GM21360 (cell line): ENCODE measurements around the gene HYCC1.

Source experiments
- ATAC-seq: cut with Tn5 transposase; IDR thresholded peaks from one replicate; pipeline ENCODE4 v1.9.1; 2021; ENCODE audit warnings: mild to moderate bottlenecking, moderate library complexity; ENCODE audit not compliant: unreplicated experiment

The HYCC1 gene

DNA sequence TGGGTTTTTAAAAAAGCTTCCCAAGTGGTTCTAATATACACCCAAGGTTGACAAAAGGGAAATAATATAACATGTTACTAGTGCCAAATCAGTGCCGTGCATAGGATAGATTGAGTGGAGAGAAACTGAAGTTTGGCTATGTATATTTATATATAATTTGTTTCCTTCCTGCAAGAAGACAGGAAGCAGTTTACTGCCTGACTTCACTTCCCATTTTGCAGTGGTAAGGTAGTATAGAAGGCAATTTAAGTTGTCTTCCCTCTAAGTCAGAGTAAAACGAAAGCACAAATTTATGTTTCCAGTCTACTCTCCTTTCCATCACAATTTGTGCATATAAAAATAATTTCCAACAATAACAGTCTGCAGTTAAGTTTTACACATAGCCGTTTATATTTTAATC, 3.4 kb upstream of the HYCC1 start:
- ATAC-seq = no peak

DNA sequence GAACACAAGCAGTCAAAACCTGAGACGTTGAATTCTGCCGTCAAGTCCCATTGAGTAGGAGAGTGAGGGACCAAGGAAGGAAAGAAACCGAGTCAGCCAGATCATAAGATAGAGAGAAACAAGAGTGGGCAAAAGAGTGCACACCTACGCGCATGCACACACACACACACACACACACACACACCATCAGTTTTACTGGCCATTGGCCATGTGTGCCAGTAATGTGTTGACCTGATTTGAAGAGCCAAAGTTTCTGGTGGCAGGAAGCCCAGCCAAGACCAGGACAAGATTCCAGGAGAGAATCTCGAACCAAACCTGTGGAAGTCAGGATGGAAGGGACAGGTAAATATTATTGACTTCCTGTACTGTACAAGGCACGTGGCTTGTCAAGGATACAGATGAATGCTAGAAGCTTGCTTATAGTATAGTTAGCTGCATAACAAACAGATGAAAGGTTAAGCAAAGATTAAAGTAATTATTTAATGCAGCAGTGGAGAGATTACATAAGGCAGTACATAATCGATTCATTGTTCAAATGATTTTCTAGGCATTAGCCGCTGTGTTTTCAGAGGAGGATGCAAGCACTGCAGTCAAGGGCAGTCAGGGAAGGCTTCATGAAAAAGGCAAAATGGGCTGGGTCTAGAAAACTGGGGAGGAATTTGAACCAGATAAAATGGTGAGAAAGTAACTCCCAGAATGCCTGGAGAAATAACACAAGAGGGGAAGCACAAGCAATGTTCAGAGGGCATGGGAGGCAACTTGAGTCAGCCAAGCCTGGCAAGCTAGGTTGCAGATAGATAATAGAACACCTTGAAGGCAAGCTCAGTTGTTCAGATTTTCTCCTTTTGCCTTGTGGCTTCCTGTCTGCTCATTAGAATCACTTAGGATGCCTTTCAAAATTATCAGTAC, 2.7 kb upstream of the HYCC1 start:
- no peak for ATAC-seq

DNA sequence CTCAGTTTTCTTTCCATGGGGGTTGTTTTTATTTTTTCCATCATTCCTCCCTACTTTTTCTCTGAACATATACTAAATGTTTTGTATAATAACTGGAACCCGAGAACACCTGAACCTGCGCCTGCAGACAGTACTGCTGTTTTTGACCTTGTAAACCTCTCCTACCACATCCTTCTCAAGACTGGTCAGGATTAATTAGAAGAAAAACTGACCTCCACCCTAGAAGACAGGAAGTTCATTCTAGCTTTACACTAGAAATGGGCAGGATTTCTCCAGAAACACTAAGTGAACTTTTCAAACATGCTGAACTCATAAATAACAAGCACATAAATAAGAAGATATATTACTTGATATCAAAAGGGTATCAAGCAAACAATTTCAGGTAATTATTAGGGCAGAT, 751 bp upstream of the HYCC1 start:
- ATAC-seq = no peak

DNA sequence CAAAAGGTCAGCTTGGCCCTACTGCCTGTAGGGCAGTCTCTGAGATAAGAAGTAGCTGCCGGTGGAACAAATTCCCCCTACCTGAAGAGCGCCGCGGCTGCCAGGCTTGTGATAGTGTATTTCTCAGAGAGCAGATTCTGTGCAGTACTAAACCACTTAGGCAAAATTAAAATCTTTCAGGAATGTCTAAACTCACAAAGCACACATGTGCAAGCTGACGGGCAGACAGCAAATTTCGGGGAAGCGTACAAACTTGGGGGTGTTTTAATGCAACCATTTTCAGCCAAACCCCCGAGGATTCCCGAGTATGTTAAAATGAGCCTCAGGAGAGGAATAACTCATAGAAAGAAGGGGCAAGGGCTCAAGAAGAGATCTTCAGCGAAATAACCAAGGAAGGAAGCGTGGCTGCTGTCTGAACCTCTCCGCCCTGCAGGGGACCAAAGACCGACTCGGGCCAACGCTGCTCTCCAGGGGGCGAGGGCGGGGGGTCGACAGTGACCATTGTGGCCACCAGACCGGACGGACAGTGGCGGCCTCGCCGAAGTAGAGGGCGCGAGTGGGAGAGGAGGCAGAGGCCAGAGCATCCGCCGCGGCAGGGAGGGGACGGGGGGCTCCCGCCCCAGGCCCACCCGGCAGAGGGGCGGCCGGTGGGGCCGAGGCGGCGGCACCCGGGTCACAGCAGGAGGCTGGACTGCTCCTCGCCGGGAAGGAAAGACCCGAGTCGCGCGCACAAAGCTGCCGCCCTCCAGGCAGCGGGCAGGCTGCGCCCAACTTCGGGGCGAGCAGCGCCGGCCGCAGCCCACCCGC, 819 bp downstream of the HYCC1 start:
- peak; percentile 3 for ATAC-seq

DNA sequence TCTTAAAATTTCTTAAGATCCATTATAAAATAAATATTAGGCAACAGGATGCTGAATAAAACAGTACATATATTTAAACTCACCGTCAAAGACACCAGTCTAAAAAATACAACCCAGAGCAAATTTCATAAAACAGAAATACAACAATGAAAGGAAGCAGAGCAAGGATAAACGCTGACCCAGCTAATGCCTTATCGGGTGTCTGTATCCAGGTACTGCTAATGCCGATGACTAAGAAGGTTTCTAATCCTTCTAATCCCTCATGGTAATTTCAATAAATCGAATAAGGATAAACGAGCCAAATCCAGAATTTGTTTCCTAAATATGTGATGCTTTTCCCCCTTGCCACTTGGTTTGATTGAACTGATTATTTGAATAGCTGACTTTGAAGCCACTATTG, 1.7 kb downstream of the HYCC1 start:
- ATAC-seq = no peak

DNA sequence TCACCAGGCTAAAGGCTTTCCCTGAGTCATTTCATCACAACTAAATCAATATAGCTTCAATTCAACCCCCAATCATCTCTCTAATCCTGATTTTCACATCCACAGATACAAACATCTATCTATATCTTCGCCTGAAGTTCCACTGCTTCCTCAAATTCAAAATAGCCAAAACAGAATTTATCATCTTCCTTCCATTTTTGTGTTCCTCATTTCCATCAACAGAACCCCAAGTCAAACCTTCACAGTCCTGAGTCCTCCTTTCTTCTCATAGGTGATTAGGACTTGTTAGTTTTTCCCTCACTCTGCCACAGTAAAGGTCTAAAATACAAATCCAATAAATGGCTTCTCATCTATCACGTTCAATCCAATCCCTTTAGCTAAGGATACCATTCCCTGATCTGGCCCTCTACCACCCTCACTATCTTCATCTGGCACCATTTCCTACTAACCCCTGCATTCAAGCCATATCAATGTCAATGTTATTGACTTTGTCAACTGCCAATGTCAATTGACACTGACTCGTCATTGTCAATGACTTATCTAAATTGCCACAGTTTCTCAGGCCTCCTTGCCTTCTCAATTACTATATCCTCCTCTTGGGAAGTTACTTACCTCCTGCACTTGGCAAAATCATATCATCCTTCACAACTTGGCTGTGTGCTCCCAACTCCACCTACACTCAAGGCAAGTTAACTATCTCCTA, 2.6 kb downstream of the HYCC1 start:
- no peak for ATAC-seq

DNA sequence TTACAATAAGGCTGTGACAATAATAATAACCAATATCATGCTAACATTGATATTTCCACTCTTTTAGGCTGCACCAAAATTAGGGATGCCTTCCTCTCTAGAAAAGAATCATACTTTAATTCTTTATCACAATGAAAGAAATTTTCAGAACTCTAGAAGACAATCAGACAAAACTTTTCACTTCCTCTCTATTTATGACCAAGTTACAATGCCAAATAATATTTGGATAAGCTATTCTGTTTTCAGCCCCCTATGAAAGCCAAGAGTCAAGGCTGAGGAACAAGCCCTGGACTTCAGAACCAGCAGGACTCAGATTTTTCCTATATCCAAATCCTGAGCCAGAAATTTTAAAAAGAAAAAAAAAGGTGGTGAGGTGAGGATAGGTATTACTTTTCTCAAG, 4.6 kb downstream of the HYCC1 start:
- no peak for ATAC-seq

DNA sequence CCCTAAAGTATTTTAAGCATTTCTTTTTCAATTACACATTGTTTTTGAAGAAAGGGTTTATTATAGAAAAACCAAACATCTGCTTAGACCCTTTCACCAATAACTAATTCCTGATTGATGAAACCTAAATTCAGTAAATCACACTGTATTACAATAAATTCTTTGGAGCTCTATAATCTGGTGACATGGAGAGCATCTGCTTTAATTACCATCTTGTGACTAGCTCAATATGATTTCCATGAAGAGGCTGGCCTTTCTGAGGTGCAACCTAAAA, 9.7 kb downstream of the HYCC1 start:
- ATAC-seq = no peak

DNA sequence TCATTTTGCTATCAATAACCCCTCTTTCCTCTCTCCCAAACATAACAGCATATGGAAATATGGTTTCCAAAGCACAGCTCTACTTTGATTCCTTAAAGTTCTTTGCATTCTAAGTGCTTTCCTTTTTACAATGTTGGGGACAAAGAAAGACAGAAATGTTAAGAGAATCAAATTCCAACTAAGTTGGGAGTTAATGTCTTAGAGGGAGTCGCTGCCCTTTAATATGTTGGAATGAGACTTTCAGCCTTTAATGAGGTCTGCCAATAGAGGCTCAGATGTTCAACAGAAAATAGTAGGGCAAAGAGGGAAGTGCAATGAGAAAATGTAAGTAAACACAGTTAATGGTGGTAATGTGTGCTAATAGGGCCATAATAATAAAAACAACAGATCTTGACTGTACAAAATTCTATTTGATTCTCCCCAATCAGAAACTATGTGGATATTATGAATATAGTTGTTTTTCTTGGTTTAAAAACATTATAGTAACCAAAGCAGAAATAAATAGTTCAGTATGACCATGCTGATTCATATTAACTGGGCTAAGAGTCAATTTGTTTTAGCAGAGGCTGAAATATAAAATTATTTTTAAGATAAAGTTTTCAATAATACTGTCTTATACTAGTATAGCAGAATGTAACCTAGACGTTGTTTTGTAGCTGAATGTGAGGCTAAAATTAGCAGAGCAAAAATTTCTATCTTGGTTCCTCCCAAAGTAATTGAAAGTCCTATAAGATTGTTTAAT, 10.3 kb downstream of the HYCC1 start:
- ATAC-seq = no peak

DNA sequence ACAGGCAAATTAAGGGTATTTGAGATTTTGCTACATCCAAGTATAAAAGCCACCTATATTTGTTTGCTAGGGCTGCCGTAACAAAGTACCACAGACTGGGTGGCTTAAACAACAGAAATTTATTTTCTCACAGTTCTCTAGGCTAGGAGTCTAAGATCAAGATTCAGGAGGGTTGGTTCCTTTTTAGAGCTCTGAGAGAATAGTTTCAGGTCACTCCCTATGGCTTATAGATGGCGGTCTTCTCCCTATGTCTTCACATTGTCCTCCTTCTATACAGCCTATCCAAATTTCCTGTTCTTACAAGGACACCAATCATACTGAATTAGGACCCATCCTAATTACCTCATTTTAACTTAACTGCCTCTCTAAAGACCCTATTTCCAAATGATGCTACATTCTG, 11.2 kb downstream of the HYCC1 start:
- no peak for ATAC-seq

DNA sequence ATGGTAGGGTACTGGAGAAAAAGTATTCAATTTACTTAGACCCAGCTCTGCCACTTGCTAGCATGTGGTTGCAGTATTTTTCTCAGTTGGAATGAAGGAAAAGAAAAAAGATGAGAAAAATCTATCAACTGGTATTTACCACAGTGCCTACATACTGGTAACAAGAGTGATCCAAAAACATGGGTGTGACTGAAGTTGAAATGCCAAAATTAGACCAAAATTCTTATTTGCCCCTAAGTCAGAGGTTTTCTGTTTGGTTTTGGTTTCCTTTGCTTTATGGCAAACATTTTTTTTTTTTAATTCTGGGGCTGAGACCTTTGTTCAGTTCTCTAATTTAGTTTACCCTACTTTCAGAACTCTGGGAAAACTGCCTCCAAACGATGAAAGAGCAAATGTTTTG, 12.3 kb downstream of the HYCC1 start:
- ATAC-seq = no peak

DNA sequence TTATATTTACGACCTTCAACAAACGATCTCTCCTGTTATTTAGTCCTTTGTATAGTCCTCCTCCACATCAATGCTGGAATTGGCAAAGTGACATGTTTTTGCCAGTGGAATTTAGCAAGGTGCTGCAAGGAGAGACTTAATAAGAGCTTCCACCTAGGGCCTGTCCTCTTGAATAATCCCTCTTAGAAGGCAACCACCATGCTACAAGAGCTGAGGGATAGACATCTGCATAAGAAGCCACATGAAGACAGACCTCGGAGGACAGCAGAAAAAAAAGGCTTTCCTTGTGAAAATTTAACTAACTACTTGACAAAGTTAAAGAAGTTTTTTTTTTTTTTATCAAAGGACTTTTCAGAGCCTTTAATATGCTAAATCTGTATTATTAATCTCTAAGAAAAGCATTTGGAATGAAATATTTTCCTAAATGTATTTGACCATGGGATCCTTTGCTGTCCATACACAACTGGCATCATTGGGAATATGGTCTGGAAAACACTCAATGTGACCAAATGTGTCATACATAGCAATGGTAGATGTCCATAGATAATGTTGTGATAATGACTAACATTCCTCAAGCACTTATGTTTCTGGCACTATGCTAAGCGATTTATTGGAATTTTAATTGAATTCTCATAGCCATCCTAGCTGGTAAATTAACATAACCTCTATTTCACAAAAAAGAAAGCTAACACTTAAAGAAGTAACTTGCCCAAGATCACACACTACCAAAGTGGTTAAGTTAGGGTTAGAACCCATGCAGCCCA, 13.2 kb downstream of the HYCC1 start:
- no peak for ATAC-seq

DNA sequence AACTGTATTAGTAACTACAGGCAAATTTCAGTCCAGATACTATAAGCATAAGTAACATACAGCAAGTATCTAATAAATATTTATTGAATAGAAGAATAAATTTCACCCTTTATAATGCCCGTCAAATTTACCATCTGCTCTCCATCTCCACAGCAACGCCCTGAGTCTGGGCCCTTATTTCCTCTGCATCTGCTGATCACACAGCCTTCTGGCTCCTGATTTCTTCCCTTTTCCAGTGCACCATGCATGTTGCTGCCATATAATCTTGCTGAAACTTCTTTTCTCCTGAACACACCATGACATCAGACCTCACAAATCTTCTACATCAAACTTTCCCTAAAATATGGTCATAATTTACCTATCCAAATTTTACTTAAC, 15.4 kb downstream of the HYCC1 start:
- ATAC-seq = no peak

DNA sequence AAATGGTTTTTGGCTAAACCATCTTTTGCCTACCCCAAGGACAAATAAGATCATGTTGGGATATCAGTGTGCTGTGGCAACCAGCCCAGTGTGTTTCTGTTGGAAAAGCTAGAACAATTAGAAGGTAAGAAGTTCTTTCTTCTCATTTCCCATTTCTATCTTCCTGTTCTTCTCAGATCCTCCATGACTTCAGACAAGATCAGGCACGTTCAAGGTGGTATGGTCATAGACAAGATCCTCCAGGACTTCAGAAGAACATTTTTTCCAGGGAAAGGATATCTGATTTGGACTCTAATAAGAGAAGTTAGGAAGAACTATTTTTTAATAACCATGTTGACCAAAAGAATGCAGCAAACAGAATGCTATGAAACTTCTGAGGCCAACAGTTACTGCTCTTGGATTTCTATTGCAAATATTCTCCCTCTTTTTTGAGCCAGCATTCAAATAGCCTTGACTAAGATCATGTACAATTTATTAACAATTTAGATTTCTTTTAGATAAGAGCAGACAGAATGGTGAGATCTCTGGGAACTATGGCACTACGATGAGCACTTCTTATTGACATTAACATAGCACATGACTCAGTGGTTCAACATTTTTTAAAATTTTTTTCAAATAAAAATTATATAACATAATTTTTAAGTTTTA, 15.9 kb downstream of the HYCC1 start:
- ATAC-seq = no peak

DNA sequence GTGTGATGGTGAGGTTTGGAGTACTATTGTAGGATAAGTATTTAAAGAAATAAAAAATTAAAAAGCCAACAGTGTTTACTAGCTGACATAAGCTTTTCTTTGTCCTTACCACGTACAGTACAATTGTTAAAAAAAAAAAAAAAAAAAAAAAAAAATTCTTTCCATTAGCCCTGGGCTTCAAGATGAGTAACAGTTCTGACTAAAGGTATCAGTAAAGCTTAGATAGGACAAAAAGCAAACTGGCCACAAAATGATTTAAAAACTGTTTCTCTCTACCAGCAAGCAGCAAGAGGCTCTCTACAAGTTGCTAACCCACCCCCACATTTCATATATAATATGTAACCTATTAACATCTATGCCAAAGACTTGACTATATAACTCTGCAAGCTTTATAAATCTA, 17.5 kb downstream of the HYCC1 start:
- ATAC-seq = no peak

DNA sequence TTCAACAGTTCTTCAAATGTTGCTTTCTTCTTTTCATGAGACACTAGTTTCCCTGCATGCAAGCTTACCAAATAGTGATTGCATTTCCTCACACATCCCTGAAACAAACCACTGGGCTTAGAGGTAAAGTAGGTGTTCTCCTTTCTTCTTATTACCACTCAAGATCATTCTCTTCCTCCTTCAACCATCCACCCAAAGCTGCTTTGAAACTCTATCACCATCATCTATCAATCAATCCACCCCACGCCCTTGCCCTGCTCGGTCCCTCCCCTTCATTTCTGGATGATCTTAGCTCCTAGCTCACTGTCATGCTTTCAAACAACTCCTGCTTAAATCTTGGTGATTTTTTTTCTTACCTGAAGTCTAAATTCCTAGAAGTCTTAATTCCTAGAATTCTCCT, 18.9 kb downstream of the HYCC1 start:
- ATAC-seq = no peak

DNA sequence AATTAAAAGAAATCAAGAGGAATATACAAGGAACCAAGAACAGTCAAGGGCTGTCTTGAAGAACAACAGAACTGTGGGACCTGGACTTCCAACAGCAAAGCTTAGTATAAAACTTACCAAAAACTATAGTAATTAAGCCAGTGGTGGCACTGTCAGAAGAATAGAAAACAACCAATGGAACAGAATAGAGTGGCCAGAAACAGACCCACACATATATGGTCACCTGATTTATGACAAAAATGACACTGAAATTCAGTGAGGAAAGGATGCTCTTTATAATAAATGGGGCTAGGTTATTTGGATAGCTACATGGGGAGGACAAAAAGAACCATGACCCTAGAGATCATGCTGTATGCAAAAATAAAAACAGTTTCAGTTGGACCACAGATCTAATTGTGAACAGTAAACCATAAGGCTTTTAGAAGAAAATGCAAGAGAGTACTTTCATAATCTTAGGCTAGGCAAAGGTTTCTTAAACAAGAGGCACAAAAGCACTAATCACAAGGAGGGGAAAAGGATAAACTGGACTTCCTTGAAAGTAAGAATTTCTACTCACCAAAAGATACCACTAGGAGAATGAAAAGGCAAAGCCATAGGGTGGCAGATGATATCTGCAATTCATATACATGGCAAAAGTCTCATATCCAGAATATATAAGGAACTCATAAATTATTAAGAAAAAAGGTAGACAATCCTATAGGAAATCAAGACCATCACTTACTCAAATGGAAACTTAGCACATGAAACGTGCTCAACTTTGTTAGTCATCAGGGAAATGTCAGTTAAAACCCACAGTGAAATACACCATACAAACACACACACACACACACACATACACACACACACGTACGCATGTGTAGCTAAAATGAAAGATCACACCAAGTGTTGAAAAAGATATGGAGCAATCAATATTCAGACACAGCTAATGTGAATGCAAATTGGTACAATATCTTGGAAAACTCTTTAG, 20.8 kb downstream of the HYCC1 start:
- peak; percentile 88 for ATAC-seq

DNA sequence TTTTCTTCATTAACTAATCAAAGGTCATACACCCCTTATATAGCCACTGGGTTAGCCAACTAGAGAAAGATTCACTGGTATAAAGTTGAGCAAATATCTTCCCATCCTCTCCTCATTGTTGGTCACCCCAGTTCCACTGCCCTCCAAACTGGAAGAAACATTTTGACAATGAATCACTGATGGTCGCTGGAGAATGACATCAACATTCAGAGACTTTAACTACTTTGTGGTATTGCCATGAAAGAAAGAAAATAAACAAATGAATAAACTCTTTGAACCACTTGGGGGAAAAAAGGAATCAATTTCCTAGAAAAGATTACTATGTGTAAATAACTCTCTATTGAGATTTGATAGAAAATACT, 23.4 kb downstream of the HYCC1 start:
- no peak for ATAC-seq
